Upper lobe of left lung (tissue), 6 donors: Measurements from ENCODE around the gene LAMA3. TPM values are rescaled to one million over a fixed set of nuclear protein-coding genes. Genes with fewer than 3 reads are reported as not detected.

Experiments
- ATAC-seq, 2 donors: fragments of 200-7000 bp; cut with Tn5 transposase; one replicate each; pipeline ENCODE4 v1.9.1; 2022; ENCODE audit warnings: mild to moderate bottlenecking in 2 of 2, moderate library complexity in 2 of 2; ENCODE audit not compliant: low FRiP score in 2 of 2
- DNase-seq, 2 donors: peaks; one replicate each; pipeline ENCODE4 v3.0.0-alpha.2; 2019 to 2020
- H3K27ac ChIP-seq, 4 donors: fragments of 200-600 bp; sonication (generic); one replicate each; pipeline ENCODE4 v1.5.1; 2016 to 2019
- H3K27me3 ChIP-seq, 4 donors: fragments of 200-600 bp; sonication (generic); one replicate each; pipeline ENCODE4 v1.5.1; 2017 to 2019
- H3K36me3 ChIP-seq, 4 donors: fragments of 200-600 bp; sonication (generic); one replicate each; pipeline ENCODE4 v1.5.1; 2016 to 2019
- H3K4me1 ChIP-seq, 4 donors: fragments of 200-600 bp; sonication (generic); one replicate each; pipeline ENCODE4 v1.5.1; 2018 to 2019
- H3K4me3 ChIP-seq, 4 donors: fragments of 200-600 bp; sonication (generic); one replicate each; pipeline ENCODE4 v1.5.1; 2017 to 2019; ENCODE audit warnings: mild to moderate bottlenecking in 2 of 4, moderate library complexity in 1 of 4
- H3K9me3 ChIP-seq, 4 donors: fragments of 200-600 bp; sonication (generic); one replicate each; pipeline ENCODE4 v1.5.1; 2018 to 2019
- EP300 ChIP-seq, 4 donors: sonication (generic); formaldehyde crosslinking; IDR thresholded peaks; one replicate each; pipeline ENCODE4 v1.5.1; 2017; ENCODE audit warnings: antibody characterized with exemption in 4 of 4, control low read depth in 2 of 4
- POLR2A ChIP-seq, 4 donors: fragments of 450-650 bp; IDR thresholded peaks; one replicate each; pipeline ENCODE4 v1.5.1; 2016 to 2017; ENCODE audit warnings: antibody characterized with exemption in 4 of 4, mild to moderate bottlenecking in 2 of 4
- POLR2AphosphoS5 ChIP-seq, 2 donors: sonication (generic); formaldehyde crosslinking; IDR thresholded peaks; one replicate each; pipeline ENCODE4 v1.5.1; 2017; ENCODE audit warnings: antibody characterized with exemption in 2 of 2
- WGBS, 2 donors: methylation state at CpG; one replicate each; pipeline ENCODE4 v1.1.5; 2017 to 2018; 5-methylcytosine and 5-hydroxymethylcytosine counted together
- total RNA-seq, 6 donors: library from RNA; depleted of rRNA in 4 of 6; stranded (reverse); fragments of >200 nt in 4 of 6; gene quantifications; one replicate each; pipeline versions ENCODE4 v1.1.0 to v1.2.1, GENCODE V29; 2016 to 2021
- TF ChIP-seq, protein P1 (sequence below), 6 experiments: fragments of 450-650 bp in 4 of 6; fragments of 200-600 bp in 2 of 6; sonication (generic) in 2 of 6; IDR thresholded peaks; one replicate each; pipeline ENCODE4 v1.5.1; 2016 to 2019; ENCODE audit warnings: antibody characterized with exemption in 6 of 6
- donor health status: DM: no; HTN: no; CAD: no; lungs with moderate emphysema.
- donor health status: DM: no; HTN: yes; CAD: no; lungs with severe emphysema.

Gene LAMA3
- total RNA-seq, 6 donors from 2014 or later, result 88.2 to 202 (median 141) TPM

- TF ChIP-seq POLR2A (IDR thresholded peaks at IDR 0.05) (no peak), EP300 (IDR thresholded peaks at IDR 0.05) (no peak), POLR2AphosphoS5 (IDR thresholded peaks at IDR 0.05) (no peak)
- TF ChIP-seq, protein P1, sequence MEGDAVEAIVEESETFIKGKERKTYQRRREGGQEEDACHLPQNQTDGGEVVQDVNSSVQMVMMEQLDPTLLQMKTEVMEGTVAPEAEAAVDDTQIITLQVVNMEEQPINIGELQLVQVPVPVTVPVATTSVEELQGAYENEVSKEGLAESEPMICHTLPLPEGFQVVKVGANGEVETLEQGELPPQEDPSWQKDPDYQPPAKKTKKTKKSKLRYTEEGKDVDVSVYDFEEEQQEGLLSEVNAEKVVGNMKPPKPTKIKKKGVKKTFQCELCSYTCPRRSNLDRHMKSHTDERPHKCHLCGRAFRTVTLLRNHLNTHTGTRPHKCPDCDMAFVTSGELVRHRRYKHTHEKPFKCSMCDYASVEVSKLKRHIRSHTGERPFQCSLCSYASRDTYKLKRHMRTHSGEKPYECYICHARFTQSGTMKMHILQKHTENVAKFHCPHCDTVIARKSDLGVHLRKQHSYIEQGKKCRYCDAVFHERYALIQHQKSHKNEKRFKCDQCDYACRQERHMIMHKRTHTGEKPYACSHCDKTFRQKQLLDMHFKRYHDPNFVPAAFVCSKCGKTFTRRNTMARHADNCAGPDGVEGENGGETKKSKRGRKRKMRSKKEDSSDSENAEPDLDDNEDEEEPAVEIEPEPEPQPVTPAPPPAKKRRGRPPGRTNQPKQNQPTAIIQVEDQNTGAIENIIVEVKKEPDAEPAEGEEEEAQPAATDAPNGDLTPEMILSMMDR (IDR thresholded peaks at IDR 0.05), result no peak
- DNase-seq (no peak), ATAC-seq (no peak)
- Histone ChIP-seq H3K27me3 (no peaks in the 10 kb centered on the region), H3K36me3 (no peaks in the 10 kb centered on the region), H3K9me3 (no peaks in the 10 kb centered on the region), H3K4me3 (no peak overlapping the region), H3K27ac (no peak overlapping the region), H3K4me1 (no peaks in the 10 kb centered on the region)
- 84 to 96% methylated on average over 5 of the region's 5 CpGs for WGBS, 2 donors
Measured at GRCh38 chr18:23951206-23951605, 262.0 kb downstream of the LAMA3 start.

GRCh38 chr18:23953984-23954383, 264.7 kb downstream of the LAMA3 start:
- H3K9me3 ChIP-seq, result no peaks in the 10 kb centered on the region
- no peaks in the 10 kb centered on the region for H3K4me1 ChIP-seq
- TF ChIP-seq POLR2A (IDR thresholded peaks at IDR 0.05), result no peak
- no peak for TF ChIP-seq EP300 (IDR thresholded peaks at IDR 0.05)
- TF ChIP-seq, protein P1 (IDR thresholded peaks at IDR 0.05), result no peak
- no peak for TF ChIP-seq POLR2AphosphoS5 (IDR thresholded peaks at IDR 0.05)
- no peaks in the 10 kb centered on the region for H3K36me3 ChIP-seq
- DNase-seq, result no peak
- 84 to 85% methylated on average over 2 of the region's 2 CpGs for WGBS, 2 donors
- no peak overlapping the region for H3K4me3 ChIP-seq
- no peak for ATAC-seq
- H3K27me3 ChIP-seq, result no peaks in the 10 kb centered on the region
- H3K27ac ChIP-seq, result no peak overlapping the region

DNA sequence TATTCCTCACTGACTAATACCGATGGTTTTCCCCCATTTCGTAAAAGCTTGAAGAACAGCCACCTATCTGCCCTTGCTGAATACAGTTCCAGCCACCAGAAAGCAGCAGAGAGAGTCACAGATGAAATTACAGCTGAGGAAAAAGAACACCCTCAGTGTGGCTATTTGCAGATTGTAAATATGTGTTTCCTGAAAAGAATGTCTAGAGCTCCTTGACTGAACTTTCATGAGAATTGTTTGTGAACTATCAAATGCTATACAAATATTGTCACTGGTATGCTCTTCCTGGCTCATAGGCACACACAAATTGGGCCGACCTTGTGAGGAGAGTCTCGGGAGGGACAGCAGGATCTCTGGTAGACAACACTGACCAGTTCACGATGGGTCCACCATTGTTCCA, 267.2 kb downstream of the LAMA3 start:
- Histone ChIP-seq H3K36me3 (no peaks in the 10 kb centered on the region), H3K27ac (no peak overlapping the region), H3K4me3 (no peak overlapping the region), H3K27me3 (no peaks in the 10 kb centered on the region), H3K9me3 (no peaks in the 10 kb centered on the region), H3K4me1 (no peaks in the 10 kb centered on the region)
- DNase-seq (no peak), ATAC-seq (peak in 1 of 2 donors; percentile 21)
- TF ChIP-seq, protein P1 (IDR thresholded peaks at IDR 0.05), result no peak
- TF ChIP-seq EP300 (IDR thresholded peaks at IDR 0.05), result no peak
- 79 to 81% methylated on average over 5 of the region's 5 CpGs for WGBS, 2 donors

GRCh38 chr18:23958036-23958435, 268.8 kb downstream of the LAMA3 start:
- 47 to 84% methylated on average over 10 of the region's 10 CpGs for WGBS, 2 donors
- peak in 1 of 2 donors; percentile 13 for DNase-seq

More at GRCh38 chr18:23958036-23958435, 268.8 kb downstream of the LAMA3 start:
- no peaks in the 10 kb centered on the region for H3K36me3 ChIP-seq
- ATAC-seq, result peak; percentile 49 to 68
- no peaks in the 10 kb centered on the region for H3K9me3 ChIP-seq
- H3K4me3 ChIP-seq, result no peak overlapping the region
- no peak overlapping the region for H3K27ac ChIP-seq
- H3K27me3 ChIP-seq, result no peaks in the 10 kb centered on the region
- TF ChIP-seq EP300 (IDR thresholded peaks at IDR 0.05) (no peak), POLR2A (IDR thresholded peaks at IDR 0.05) (no peak), POLR2AphosphoS5 (IDR thresholded peaks at IDR 0.05) (no peak)
- TF ChIP-seq, protein P1 (IDR thresholded peaks at IDR 0.05), result no peak
- no peaks in the 10 kb centered on the region for H3K4me1 ChIP-seq
